SJCRH30 (cell line): Measurements from ENCODE around the gene GRM2. TPM values are rescaled to one million over a fixed set of nuclear protein-coding genes. Genes with fewer than 3 reads are reported as not detected.
"Not testable (repeated sequence)": the region's sequence is repeated elsewhere in the genome, so short reads cannot be mapped to it uniquely, and the experiment has no call there.

ENCODE experiments used
- DNase-seq, 2 experiments: peaks; one replicate each; pipeline ENCODE4 v3.0.0-alpha.2; 2015 to 2020
- H3K27ac ChIP-seq: fragments of 250-450 bp; sonication (Bioruptor Pico); 2 replicates; pipeline ENCODE4 v1.5.1; 2020; ENCODE audit warnings: mild to moderate bottlenecking, moderate library complexity
- H3K27me3 ChIP-seq: fragments of 250-450 bp; sonication (Bioruptor Pico); 2 replicates; pipeline ENCODE4 v1.5.1; 2020; ENCODE audit warnings: mild to moderate bottlenecking, moderate library complexity
- H3K36me3 ChIP-seq: fragments of 250-450 bp; sonication (Bioruptor Pico); 2 replicates; pipeline ENCODE4 v1.5.1; 2020; ENCODE audit warnings: mild to moderate bottlenecking, moderate library complexity
- H3K4me1 ChIP-seq: fragments of 250-450 bp; sonication (Bioruptor Pico); 2 replicates; pipeline ENCODE4 v1.5.1; 2020; ENCODE audit warnings: mild to moderate bottlenecking, moderate library complexity
- H3K4me3 ChIP-seq: fragments of 250-450 bp; sonication (Bioruptor Pico); 2 replicates; pipeline ENCODE4 v1.5.1; 2020; ENCODE audit warnings: mild to moderate bottlenecking, moderate library complexity
- H3K9me3 ChIP-seq: fragments of 250-450 bp; sonication (Bioruptor Pico); replicated peaks from 2 replicates; pipeline ENCODE4 v1.5.1; 2020; ENCODE audit warnings: mild to moderate bottlenecking, moderate library complexity
- total RNA-seq: library from RNA; depleted of rRNA; stranded (reverse); fragments of >200 nt; shearing (Covaris generic); gene quantifications from 2 replicates; pipeline ENCODE4 v1.2.3, GENCODE V29; 2014

GRM2 gene
- total RNA-seq, 1 experiment from 2014 or later = 0.16 TPM

GRCh38 chr3:51718547-51719409, 11.9 kb downstream of the GRM2 start:
- no peaks in the 10 kb centered on the region for H3K36me3 ChIP-seq
- H3K4me1 ChIP-seq = no peaks in the 10 kb centered on the region
- no peak overlapping the region for H3K4me3 ChIP-seq
- H3K27ac ChIP-seq = no peak overlapping the region
- H3K27me3 ChIP-seq = no peaks in the 10 kb centered on the region
- no peaks in the 10 kb centered on the region for H3K9me3 ChIP-seq
- peak; percentile 77 to 83 for DNase-seq

- no peaks in the 10 kb centered on the region for H3K9me3 ChIP-seq
- H3K4me1 ChIP-seq = no peaks in the 10 kb centered on the region
- H3K27me3 ChIP-seq = no peaks in the 10 kb centered on the region
- H3K4me3 ChIP-seq = no peak overlapping the region
- no peak overlapping the region for H3K27ac ChIP-seq
- H3K36me3 ChIP-seq = no peaks in the 10 kb centered on the region
- no peak for DNase-seq
Measured at GRCh38 chr3:51719410-51720025, 12.7 kb downstream of the GRM2 start.

GRCh38 chr3:51720292-51721061, 13.6 kb downstream of the GRM2 start:
- Histone ChIP-seq H3K36me3 (no peaks in the 10 kb centered on the region), H3K27me3 (no peaks in the 10 kb centered on the region), H3K4me1 (no peaks in the 10 kb centered on the region), H3K9me3 (no peaks in the 10 kb centered on the region), H3K27ac (no peak overlapping the region), H3K4me3 (no peak overlapping the region)
- no peak for DNase-seq

GRCh38 chr3:51721062-51721745, 14.3 kb downstream of the GRM2 start:
- DNase-seq = no peak
- no peaks in the 10 kb centered on the region for H3K27me3 ChIP-seq
- H3K4me3 ChIP-seq = no peak overlapping the region
- H3K27ac ChIP-seq = no peak overlapping the region
- no peaks in the 10 kb centered on the region for H3K9me3 ChIP-seq
- no peaks in the 10 kb centered on the region for H3K4me1 ChIP-seq
- no peaks in the 10 kb centered on the region for H3K36me3 ChIP-seq

- H3K27me3 ChIP-seq = no peaks in the 10 kb centered on the region
- H3K4me3 ChIP-seq = no peak overlapping the region
- no peaks in the 10 kb centered on the region for H3K4me1 ChIP-seq
- no peak for DNase-seq
- no peaks in the 10 kb centered on the region for H3K9me3 ChIP-seq
- no peaks in the 10 kb centered on the region for H3K36me3 ChIP-seq
- H3K27ac ChIP-seq = no peak overlapping the region
Measured at GRCh38 chr3:51722362-51722761, 15.5 kb downstream of the GRM2 start.

GRCh38 chr3:51727500-51727899, 20.6 kb downstream of the GRM2 start:
- no peak for DNase-seq
- H3K27me3 ChIP-seq = no peaks in the 10 kb centered on the region

GRCh38 chr3:51729042-51729633, 22.3 kb downstream of the GRM2 start:
- H3K27ac ChIP-seq = no peak overlapping the region
- no peaks in the 10 kb centered on the region for H3K36me3 ChIP-seq
- H3K4me1 ChIP-seq = no peaks in the 10 kb centered on the region
- DNase-seq = no peak
- no peaks in the 10 kb centered on the region for H3K27me3 ChIP-seq
- no peak overlapping the region for H3K4me3 ChIP-seq
- no peaks in the 10 kb centered on the region for H3K9me3 ChIP-seq

More at GRCh38 chr3:51727500-51727899, 20.6 kb downstream of the GRM2 start:
- no peaks in the 10 kb centered on the region for H3K36me3 ChIP-seq
- no peak overlapping the region for H3K27ac ChIP-seq
- H3K4me3 ChIP-seq = no peak overlapping the region
- H3K9me3 ChIP-seq = no peaks in the 10 kb centered on the region
- H3K4me1 ChIP-seq = no peaks in the 10 kb centered on the region

GRCh38 chr3:51733859-51734571, 27.1 kb downstream of the GRM2 start:
- H3K27ac ChIP-seq = no peak overlapping the region
- DNase-seq = no peak

GRCh38 chr3:51734572-51734907, 27.7 kb downstream of the GRM2 start:
- Histone ChIP-seq H3K4me3 (no peak overlapping the region), H3K9me3 (no peaks in the 10 kb centered on the region), H3K27me3 (peaks cover 1% of the 10 kb centered on the region; the same call in 1 of the 2 replicates), H3K36me3 (no peaks in the 10 kb centered on the region), H3K27ac (no peak overlapping the region), H3K4me1 (no peaks in the 10 kb centered on the region)
- DNase-seq = no peak

More at GRCh38 chr3:51733859-51734571, 27.1 kb downstream of the GRM2 start:
- Histone ChIP-seq H3K9me3 (no peaks in the 10 kb centered on the region), H3K4me3 (no peak overlapping the region), H3K27me3 (no peaks in the 10 kb centered on the region), H3K36me3 (no peaks in the 10 kb centered on the region), H3K4me1 (no peaks in the 10 kb centered on the region)

GRCh38 chr3:51735039-51735438, 28.2 kb downstream of the GRM2 start:
- Histone ChIP-seq H3K4me1 (no peaks in the 10 kb centered on the region), H3K27ac (no peak overlapping the region), H3K4me3 (no peak overlapping the region), H3K9me3 (no peaks in the 10 kb centered on the region), H3K27me3 (peaks cover 4% of the 10 kb centered on the region; the same call in 1 of the 2 replicates), H3K36me3 (no peaks in the 10 kb centered on the region)
- no peak for DNase-seq

GRCh38 chr3:51735950-51736349, 29.1 kb downstream of the GRM2 start:
- Histone ChIP-seq H3K4me3 (no peak overlapping the region), H3K27ac (no peak overlapping the region), H3K9me3 (no peaks in the 10 kb centered on the region), H3K36me3 (no peaks in the 10 kb centered on the region), H3K27me3 (peaks cover 4% of the 10 kb centered on the region; the same call in 1 of the 2 replicates), H3K4me1 (no peaks in the 10 kb centered on the region)
- no peak for DNase-seq

- no peak overlapping the region for H3K27ac ChIP-seq
- no peaks in the 10 kb centered on the region for H3K36me3 ChIP-seq
- H3K9me3 ChIP-seq = no peaks in the 10 kb centered on the region
- DNase-seq = no peak
- H3K4me1 ChIP-seq = no peaks in the 10 kb centered on the region
- H3K27me3 ChIP-seq = peaks cover 4% of the 10 kb centered on the region; the same call in 1 of the 2 replicates
- H3K4me3 ChIP-seq = no peak overlapping the region
Measured at GRCh38 chr3:51739110-51739509, 32.2 kb downstream of the GRM2 start.

- not testable (repeated sequence) for DNase-seq
Measured at GRCh38 chr3:51742320-51742719, 35.5 kb downstream of the GRM2 start.

GRCh38 chr3:51742978-51743377, 36.1 kb downstream of the GRM2 start:
- H3K9me3 ChIP-seq, H3K4me1 ChIP-seq, H3K4me3 ChIP-seq, H3K27me3 ChIP-seq, H3K27ac ChIP-seq, H3K36me3 ChIP-seq: not testable (repeated sequence)
- peak in 1 of 2 experiments; percentile 6 for DNase-seq

More at GRCh38 chr3:51742320-51742719, 35.5 kb downstream of the GRM2 start:
- not testable (repeated sequence) for H3K9me3 ChIP-seq, H3K36me3 ChIP-seq, H3K4me3 ChIP-seq, H3K4me1 ChIP-seq, H3K27ac ChIP-seq, H3K27me3 ChIP-seq
